Head of caudate nucleus (tissue), 42 donors: Measurements from ENCODE around the gene NAALADL1.

Experiments
- DNase-seq, 42 donors: peaks; one replicate each; pipeline versions ENCODE4 v3.0.0 to v3.0.0-alpha.2; 2020 to 2021; ENCODE audit warnings: mixed read lengths in 7 of 42
- intact Hi-C: fragments of 100-400 bp; cut with DNase I; formaldehyde crosslinking; loops from one replicate; pipeline ENCODE4 v1.15.0; 2022

Gene NAALADL1

GRCh38 chr11:65083834-65084597, 25.7 kb upstream of the NAALADL1 start, which contains the start of the genes CDCA5 and ZFPL1:
Gene CDCA5, minus strand, starts transcription at chr11:65084040. Its CDS starts 62 bp downstream, at chr11:65083978.
Gene ZFPL1, plus strand, starts transcription at chr11:65084222. Its CDS starts 477 bp downstream, at chr11:65084699.
- intact Hi-C loops = loop anchor here (1.0 to 2.0 kb wide), 2 partner anchors 12 to 33 kb away; partner anchors contain the start of genes VPS51 and ZNHIT2
- peak; percentile 93 to 99 (median 98) for DNase-seq

DNA sequence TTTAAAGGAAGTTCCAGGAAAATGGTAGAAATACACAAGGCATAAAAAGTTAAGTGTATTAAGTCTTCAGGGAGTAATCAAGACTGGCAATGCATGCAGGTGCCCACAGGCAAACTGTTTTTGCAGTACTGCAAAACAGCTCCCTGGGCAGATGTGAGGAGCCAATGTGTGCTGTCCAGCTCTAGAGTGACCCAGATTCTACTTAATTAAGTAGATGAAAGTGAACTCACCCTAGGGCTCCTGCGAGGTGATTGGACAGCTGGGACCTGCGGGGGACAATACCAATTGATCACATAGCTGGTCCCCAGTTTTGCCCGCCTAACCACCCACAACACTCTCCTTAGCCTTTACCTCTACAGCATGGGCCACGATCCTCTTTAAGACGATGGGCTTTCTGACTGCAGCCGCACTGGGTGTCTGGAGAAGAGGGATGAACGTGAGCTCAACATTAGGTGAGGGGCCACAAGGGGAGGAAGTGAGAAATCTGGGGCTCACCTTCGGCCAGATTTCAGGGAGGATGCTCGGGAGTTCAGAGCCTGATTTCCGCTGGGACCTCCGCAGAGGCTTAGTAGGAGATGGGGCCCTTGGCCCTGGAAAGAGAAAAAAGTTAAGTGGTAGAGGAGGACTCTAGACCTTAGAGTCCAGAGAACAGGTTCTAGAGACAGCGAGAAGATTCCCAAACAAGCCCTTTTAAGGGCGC, 24.9 kb upstream of the NAALADL1 start:
- intact Hi-C loops = no loop called here
- no peak for DNase-seq

GRCh38 chr11:65078786-65079342, 20.5 kb upstream of the NAALADL1 start:
- DNase-seq = no peak

GRCh38 chr11:65078151-65078550, 19.8 kb upstream of the NAALADL1 start:
- no peak for DNase-seq

More at GRCh38 chr11:65078786-65079342, 20.5 kb upstream of the NAALADL1 start:
- intact Hi-C loops = no loop called here

DNA sequence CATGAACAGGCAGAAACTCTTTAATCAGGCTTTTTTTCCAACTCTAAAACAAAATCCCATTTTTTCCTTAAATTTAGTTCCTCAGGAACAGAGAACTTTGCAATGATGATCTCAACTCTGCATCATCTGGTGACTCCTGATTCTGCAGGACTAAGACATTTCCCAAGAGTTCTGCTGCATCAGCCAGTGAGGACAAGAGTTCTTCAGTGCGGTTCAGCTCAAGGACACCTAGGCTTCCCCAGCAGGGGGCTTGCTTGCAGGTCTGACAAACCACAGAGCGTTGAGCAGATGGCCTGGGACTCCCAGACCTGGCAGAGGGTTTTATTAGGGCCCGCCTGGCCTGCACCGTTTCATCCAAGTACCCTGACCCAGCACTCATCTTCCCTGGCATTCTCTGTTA, 19.1 kb upstream of the NAALADL1 start:
- DNase-seq = no peak
- intact Hi-C loops = no loop called here

More at GRCh38 chr11:65078151-65078550, 19.8 kb upstream of the NAALADL1 start:
- intact Hi-C loops = no loop called here

GRCh38 chr11:65072631-65072966, 14.2 kb upstream of the NAALADL1 start:
- intact Hi-C loops = no loop called here
- no peak for DNase-seq

DNA sequence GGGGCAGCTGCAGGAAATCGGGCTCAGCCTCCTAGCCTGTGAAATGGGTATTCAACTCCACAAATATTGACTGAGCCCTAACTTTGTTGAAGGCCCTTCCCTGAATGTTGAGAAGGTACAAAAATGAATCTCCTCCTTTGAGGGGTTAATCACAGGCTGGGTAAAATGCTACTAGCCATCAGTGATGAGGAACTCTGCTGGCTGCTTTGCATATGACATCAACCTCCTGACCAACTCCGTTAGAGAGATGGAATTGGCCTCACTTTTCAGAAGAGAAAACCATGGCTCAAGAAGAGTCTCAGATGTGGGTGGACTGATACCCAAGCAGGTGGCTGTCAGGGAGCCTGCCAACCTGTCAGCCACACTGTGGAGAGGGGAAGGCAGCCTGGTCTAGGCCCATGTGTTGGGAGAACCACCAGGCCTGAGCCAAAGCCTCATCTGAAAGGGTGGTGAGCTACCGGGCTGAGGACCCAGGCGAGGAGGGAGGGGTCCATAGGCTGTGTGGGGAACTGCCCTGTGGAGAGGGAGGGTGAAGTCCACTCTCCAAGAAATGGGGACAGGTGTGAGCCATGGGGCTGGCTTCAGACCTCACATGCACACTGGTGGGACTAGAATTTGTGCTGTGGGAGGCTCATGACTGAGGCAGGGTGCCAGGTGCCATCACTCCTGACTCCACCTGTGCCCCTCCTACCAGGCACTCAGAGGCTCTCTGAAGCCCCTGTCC, 13.7 kb upstream of the NAALADL1 start:
- intact Hi-C loops = no loop called here
- DNase-seq = no peak

GRCh38 chr11:65069217-65069616, 10.9 kb upstream of the NAALADL1 start:
- intact Hi-C loops = no loop called here
- DNase-seq = no peak

- no peak for DNase-seq
- intact Hi-C loops = no loop called here
Observed at GRCh38 chr11:65067446-65067845, 9.1 kb upstream of the NAALADL1 start.

GRCh38 chr11:65066805-65067291, 8.5 kb upstream of the NAALADL1 start:
- intact Hi-C loops = no loop called here

DNA sequence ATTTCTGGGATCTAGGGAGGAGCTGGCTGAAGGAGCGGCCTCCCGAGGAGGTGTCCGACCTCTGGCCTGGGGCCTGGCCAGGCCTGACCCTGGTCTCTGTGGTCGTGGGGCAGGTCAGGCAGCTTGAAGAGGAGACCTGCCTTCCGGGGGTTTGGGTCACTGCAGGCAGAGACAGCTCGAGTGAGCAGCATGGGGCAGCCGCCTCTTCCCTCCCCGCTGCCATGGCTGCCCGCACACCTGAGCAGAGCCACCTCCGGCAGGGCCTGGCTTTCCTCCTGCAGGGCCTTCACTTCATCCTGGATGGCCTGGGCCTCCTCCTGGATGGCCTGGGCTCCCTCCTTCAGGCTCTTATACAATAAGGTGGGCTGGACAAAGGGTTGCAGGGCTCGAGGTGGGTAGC, 8.0 kb upstream of the NAALADL1 start:
- no peak for DNase-seq
- intact Hi-C loops = no loop called here

More at GRCh38 chr11:65066805-65067291, 8.5 kb upstream of the NAALADL1 start:
- DNase-seq = no peak

DNA sequence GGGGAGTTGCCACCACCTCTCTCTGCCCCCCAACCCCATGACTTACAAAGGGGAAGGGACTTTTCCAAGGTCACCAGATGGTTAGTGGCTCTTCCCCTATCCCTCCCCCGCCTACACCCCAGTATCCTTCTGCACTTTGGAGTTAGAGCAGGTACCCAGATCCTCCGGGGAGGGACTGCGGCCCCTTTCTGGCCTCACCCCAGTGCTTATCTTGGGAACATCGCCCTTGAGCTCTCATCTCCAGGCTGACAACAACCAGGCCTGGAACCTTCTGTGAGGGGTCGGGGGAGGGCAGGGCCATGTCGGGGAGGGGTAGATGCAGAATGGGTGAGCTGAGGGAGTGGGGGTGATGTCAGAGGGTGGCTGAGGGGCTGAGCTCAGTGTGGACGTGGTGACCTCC, 7.5 kb upstream of the NAALADL1 start:
- DNase-seq = no peak
- intact Hi-C loops = no loop called here

DNA sequence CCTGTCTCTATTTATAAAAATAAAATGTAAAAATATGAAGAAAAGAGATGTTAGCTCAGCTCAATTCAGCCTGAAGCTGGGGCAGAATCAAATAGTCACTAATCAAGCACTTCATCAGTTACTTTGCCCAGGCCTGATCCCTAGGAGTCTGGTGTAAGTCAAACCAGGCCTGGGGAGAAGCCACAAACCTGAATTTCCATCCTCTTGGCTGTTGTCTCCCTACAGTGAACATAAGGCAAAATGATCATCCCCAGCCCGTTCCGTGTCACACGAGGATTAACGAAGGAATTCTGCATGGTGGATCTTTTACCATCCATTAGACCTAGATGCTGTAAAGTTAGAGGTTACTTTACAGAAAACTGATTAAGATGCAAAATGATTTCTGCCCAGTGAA, 6.5 kb upstream of the NAALADL1 start:
- intact Hi-C loops = no loop called here
- DNase-seq = no peak

- no peak for DNase-seq
- intact Hi-C loops = no loop called here
Observed at GRCh38 chr11:65063532-65063931, 5.2 kb upstream of the NAALADL1 start.

DNA sequence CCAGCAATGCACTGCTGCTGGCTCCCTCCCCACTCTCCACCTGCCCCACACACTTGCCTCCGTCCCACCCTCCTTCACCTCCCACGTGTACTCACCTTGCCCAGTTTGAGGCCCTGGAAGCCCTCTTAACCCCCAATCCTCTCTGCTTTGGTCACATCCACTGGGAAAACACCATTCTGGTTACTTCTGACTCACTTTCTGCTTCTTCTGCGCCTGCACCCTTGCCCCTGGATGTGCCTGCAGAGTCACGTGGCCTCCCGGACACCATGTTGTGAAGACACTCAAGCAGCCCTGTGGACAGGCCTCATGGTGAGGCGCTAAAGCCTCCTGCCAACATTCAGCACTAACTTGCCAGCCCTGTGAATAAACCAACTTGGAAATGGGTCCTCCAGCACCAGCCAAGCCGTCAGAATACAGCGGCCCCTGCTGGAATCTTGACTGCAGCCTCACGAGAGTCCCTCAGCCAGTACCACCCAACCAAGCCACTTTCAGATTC, 2.6 kb upstream of the NAALADL1 start:
- no peak for DNase-seq
- intact Hi-C loops = no loop called here

DNA sequence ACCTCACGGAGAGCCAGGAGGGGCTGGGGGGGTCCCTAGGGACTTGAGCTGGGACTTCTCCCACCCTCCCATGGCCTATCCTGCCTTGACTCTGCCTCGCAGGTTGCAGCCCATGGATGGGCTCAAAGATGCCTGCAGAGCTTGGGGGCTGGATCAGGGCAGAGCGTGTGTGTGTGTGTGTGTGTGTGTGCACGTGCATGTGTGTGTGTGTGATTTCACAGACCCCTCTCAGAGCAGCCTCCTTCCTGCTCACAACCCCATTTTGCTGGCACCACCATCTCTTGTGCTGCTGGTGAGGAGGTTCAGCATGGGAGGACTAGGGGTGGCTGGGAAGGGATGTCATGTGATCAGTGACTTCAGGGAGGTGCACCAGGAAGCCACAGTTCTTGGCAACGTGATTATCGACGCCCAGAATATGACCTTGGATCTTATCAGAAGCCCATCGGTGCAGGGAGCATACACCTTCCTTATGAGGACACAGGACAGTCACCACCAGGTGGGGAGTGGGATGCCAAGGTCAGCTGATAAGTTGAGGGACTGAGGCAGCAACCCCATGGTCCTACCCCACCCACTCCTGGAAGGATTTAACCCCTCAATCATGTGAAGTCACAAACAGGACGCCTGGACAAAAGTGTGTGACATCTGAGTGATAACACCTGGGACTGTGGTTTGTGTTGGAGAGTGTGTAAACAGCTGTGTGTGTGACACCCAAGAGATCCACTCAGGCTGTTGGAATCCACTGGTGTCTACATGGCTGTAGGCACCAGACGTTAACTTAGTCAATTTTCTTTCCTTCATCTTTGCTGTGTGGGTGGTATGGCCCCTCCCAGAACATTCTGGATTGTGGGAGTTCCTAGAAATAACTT, 1.8 kb upstream of the NAALADL1 start:
- intact Hi-C loops = no loop called here

GRCh38 chr11:65059523-65059922, 1.2 kb upstream of the NAALADL1 start:
- intact Hi-C loops = no loop called here
- no peak for DNase-seq

More for the DNA sequence above, 1.8 kb upstream of the NAALADL1 start:
- DNase-seq = no peak

GRCh38 chr11:65058012-65058411, 341 bp downstream of the NAALADL1 start:
- no peak for DNase-seq
- intact Hi-C loops = no loop called here
